ENCODE results near the gene AGAP1.

AGAP1 gene

DNA sequence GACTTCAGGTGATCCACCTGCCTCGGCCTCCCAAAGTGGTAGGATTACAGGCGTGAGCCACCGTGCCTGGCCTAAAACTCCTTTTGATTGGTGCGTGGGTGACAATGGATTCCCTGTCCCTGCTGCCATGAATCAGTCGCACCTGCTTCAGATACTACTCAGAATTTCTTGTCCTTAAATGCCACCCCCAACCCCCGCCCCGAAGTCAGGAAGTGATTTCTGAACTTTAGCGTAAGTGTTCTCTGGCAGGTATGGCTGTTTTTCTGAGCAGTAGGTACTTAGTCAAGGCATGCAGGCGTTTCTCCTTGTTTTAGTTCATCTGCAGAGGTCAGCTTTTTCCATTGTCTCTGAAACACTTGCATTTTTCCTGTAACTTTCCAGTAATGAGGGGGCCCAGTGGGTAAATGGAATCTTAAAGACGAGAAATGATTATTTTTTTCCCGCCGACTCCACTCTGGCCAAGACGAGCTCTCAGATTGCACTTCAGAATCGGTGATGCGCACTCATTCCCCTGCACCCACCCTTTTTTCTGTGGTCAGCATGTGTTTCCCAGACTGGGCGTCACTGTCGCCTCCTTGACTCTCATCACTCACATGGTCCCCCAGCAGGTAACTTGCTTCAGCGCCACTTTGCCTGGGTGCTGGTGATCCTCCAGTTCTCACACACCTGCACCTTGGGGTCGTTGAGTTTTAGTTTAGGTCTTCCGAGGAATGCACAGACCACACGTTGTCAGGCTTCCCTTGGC lies 494.6 kb downstream of the AGAP1 start:
- DNase-seq, result no peak

DNA sequence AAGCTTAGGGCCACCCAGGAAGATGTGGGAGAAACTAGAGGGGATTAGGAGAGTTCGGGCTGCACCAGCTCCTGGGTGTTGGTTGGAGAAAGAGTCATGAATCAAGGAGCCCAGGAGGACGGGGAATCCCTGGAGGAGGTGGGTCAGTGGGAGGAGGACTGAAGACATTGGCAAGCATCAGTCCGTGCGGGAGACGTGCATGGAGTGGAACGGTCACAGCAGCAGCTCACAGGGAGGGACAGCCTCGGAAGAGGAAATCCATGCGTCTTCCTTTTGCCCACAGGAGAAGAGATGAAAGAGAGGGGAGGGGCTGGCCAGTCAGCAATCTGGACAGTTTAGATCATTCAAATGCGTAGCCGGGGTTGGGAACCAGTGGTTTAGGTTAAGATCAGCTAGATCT lies 495.7 kb downstream of the AGAP1 start:
- no peak for DNase-seq

DNA sequence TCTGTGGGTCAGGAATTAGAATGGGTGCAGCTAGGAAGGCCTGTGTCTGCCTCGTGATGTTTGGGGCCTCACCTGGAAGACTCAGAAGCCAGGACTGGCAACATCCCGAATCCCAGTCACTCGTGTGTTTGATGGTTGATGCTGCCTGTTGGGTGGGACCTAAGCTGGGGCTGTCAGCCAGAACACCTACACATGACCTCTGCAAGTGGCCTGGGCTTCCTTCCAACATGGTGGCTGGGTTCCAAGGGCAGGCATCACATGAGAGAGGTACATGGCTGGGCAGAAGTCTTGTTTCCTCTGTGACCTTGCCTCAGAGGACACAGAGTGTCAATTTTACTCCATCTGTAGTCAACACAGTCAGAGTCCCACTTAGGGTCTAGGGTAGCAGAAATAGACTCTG lies 496.5 kb downstream of the AGAP1 start:
- no peak for DNase-seq

DNA sequence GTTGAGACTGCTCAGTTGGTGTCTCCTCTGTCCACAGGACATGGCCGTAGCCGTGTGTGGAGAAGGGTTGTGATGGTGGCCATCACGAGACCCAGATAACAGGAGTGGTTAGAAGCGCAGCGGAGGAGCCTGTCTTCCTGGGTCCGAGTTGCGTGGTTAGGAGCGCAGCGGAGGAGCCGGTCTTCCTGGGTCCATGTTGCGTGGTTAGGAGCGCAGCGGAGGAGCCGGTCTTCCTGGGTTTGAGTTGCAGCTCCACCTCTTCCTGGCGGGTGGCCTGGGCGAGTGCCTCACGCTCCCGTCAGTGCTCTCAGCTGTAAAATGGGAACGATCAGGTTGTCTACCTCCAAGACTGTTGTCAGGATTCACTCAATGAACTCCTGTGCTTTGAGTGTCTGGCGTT lies 498.2 kb downstream of the AGAP1 start:
- DNase-seq, result no peak

DNA sequence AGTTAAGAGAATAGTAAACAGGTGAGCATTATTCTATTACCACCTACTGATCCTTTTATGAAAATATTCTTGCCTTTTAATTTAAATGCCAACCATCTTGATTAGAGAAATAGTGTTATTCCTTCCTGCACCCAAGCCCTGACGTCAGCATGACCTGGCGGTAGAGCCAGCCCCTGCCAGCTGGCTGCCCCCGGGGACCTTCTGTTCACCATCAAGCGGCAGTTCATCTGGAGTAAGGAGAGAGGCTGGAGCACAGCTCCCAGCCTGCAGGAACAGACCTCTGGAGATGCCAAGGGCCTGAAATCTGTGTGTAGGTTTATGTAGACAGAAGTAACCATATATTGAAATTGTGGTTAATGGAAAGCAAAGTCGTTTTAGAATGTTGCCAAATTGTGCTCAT lies 502.6 kb downstream of the AGAP1 start:
- no peak for DNase-seq

DNA sequence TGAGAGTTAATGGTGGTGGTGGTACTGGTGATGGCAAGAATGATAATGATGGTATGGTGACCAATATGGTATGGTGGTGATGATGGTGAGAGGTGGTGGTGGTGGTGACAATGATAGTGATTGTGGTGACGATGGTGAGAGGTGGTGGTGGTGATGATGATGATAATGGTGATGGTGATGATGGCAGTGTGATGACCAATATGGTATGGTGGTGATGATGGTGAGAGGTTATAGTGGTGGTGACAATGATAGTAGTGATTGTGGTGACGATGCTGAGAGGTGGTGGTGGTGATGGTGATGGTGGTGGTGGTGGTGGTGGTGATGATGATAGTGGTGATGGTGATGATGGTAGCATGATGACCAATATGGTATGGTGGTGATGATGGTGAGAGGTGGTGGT lies 505.2 kb downstream of the AGAP1 start:
- no peak for DNase-seq

DNA sequence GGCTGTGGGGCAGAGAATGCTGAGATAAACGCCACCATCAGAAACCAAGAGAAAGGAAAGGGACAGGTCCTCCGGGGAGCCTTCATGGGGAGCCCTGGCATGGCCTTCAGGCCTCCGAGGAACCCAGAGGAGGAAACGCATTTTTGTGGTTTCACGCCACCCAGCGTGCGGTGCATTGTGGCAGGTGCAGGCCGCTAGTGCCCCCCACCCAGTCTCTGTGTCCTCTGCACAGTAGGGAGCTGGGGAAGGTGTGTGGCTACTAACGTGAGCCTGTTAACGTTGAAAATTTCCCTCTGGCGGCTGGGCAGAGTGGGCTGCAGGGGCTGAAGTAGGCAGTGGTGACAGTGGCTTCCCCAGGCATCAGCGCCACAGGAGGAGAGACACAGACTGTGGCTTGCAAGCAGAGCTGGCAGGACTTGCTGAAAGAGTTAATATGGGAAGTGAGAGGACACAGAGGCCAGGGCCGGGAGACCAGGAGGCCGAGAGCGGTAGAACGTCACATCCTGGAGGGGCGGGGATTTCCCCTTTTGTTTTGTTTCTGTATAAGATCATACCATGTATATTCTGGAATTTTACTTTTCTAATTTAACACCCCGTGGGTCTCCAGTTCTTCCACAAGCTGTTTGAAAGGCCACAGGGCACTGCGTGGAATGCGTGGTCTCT lies 507.5 kb downstream of the AGAP1 start:
- DNase-seq, result no peak

DNA sequence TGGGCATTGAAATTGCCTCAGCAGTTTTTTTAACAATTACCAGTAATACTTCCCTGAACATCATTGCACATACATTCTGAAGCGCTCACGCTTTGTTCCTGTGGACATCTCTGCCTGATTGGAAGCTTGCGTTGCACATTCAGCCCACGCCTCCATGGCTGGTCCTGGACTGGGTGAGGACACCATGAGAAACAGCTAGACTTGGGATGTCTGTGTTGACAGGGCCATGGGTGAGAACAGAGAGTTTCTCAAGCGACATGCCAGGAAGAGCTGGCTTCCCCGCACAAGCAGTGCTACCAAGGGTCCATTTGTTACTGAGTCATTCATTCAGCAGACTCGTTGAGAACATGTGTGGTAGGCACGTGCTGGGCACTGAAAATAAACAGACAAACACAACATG lies 508.0 kb downstream of the AGAP1 start:
- DNase-seq, result no peak

DNA sequence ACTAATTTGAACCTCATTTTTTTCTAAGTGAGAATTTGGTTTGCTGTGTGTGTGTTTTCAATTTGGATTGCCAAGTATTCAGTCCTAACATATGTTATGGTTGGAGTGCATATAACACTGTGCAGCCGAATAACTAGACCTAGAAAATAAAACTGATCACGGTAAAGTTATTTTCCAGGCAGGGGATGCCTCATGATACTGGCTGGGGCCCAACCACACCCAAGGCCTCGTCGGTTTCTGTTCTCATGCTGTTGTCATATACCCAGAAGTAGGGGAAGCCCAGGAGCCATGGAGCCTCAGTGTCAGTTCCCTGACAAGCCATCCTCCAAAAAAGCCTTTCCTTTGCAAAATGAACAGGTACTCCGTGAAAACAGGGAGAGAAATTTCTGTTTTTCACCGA lies 514.2 kb downstream of the AGAP1 start:
- no peak for DNase-seq

DNA sequence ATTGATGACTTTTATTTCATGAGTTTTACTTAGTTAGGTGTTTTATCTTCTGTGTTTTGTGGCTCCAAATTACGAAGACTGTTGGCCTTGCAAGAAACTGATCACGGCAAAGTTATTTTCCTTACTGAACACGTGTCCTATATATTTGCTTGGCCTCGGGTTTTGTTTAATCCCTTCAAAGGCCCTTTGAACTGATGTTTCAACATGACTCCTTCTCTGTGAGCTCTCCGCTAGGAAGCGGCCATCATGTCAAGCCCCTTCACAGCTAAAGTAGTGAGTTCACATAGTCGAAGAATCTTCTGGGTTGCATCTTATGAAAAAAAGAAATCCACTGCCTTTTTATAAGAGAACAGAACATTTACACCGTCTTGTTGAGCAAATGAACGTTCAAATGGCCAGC lies 515.0 kb downstream of the AGAP1 start:
- no peak for DNase-seq

DNA sequence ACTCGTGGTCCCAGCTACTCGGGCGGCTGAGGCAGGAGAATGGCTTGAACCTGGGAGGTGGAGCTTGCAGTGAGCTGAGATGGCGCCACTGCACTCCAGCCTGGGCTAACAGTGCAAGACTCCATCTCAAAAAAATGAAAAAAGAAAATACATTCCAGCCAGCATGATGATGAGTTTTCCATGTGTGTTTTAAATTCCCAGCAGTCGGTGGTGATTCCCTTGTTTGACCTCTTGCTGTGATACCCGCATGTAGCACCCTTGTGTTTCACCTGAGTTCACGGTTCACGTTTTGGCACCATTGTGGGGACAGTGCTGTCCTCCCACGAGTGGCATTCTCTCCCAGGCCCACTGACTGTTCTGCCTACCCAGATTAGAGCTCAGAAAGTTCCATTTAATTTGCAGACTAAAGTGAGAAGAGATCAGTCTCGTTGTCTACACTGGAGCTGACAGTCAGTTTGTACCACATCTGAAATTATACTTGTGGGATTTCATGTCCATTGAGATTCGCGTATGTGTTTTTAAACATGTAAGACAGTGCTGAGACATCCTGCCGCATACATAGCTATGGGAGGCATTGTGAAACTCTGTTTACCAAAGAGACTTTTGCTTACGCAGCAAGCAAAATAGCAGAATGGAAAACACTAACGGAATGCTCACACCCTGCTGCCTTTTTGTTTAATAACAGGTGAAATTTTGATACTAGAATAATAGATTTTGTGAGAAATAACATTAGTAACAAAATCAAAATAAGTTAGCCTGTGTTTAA lies 517.3 kb downstream of the AGAP1 start:
- no peak for DNase-seq

DNA sequence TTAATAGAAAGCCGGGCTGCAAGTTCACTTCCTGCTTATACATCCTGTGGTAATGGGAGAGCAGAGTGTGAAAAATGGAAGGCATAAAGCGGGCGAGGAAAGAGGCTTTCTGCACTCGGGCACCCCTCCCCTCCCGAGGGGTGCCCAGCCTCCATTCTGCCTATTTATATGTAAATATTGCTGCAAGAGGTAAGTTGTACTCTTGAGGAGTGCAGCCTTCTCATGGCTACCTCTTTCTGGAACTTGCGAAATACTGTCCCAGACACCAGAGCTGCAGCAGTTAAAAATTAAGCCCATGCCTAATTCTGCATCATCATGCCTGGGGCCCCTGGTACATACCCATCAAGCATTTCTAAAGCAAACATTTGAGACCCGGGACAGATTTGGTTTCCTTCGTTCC lies 518.3 kb downstream of the AGAP1 start:
- DNase-seq, result no peak

DNA sequence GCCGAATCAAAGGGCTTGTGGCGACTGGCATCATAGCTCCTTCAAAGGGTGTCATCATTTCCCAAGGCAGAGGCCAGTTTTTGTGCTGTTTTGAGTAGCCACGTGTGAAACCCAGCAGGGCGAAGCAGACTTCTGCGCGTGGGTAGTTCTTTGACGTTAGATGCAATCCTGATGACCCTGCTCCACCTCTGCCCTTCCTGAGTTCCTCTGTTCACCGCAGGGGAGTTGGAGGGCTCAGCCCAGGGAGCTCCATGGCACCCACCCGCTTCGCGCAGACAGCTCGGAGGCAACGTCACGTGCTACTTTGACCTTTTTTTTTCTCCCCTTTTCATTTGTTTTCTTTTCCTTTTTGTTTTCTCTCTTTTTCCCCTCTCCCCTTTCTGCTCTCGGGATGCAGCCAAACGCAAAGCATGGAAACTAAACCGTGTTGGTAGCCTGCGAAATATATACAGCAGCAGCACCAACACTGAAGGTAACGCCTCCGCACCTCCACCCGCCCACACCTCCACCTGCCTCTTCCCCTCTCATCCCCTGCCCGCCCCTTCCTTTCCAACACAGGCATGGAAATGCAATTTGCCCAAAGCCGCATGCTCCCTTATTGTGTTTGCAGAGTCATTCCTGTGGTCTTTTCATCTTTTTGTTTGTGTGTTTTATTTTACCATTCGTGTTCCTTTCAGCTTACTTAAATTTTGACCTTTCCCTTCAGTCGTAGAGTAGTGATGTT lies 520.7 kb downstream of the AGAP1 start:
- DNase-seq, result no peak

DNA sequence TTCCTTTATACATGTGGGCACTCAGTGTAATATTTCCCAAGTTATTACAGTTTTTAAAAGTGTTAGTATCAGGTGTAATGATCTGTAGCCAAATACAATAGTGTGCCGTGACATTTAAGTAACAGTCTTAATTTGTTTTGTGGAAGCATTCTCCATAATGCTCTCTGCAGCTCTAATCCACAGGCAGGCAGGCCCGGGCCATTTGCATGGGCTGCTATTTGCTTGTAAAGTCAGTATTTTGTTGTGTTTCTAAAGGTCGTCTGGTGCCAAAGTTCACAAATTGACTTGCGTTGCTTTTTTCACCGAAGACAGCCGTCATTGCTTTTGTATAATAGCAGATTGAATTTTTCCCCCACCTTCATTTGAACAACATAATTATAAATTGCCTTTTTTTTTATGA lies 521.3 kb downstream of the AGAP1 start:
- DNase-seq, result no peak

DNA sequence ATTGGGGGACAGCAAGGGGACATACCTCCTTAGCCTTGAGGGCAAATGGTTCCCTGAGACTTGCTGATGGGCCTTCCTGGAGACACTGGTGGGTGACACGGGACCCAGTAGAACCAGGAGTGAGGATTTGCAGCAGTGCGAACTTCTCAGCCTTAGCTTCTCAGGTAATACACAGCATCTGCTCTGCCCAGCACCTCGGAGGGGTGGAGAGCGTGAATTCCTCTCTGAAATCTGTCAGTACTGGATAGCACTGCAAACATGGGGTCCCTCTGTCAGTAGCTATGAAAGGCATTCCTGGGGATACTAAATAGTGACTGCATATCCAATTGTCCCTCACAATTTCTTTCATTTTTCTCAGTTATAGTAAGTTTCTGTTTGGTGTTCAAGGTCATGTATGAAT lies 522.7 kb downstream of the AGAP1 start:
- DNase-seq, result no peak

DNA sequence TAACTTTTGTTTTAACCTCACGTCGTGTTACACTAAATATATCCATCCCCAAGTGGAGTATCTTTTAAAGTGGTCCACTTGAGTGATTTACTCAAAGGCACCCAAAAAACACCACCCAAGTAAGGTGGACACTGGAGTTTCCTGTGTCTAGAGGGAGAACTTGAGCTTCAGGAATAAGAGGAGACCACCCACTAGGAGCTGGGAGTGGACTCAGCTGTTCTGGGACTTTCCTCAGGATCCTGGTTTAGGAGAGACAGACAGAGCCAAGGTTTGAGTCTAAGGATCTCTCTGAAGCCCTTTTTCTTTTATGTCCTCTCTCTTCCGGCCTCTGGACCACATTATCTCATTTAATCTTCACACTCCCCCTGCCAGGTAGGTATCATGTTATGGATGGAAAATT lies 523.6 kb downstream of the AGAP1 start:
- no peak for DNase-seq

DNA sequence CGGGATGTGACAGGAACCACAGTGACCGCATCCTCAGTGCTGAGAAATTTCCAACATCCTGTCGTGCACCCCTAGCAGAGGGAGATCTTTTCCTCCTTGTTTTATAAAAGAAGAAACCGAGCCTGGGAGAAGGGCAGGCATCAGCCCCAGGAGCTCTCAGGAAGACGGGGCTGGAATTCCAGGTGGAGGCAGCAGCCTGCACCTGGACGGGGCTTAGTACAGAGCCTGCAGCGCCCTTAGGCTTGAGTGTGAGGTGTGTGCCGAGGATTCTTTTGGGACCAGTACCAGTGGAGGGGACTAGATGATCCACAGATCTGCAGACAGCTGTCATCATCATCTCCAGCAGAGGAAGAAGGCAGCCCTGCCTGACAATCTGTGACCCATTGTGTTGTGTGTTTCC lies 525.6 kb downstream of the AGAP1 start:
- no peak for DNase-seq

DNA sequence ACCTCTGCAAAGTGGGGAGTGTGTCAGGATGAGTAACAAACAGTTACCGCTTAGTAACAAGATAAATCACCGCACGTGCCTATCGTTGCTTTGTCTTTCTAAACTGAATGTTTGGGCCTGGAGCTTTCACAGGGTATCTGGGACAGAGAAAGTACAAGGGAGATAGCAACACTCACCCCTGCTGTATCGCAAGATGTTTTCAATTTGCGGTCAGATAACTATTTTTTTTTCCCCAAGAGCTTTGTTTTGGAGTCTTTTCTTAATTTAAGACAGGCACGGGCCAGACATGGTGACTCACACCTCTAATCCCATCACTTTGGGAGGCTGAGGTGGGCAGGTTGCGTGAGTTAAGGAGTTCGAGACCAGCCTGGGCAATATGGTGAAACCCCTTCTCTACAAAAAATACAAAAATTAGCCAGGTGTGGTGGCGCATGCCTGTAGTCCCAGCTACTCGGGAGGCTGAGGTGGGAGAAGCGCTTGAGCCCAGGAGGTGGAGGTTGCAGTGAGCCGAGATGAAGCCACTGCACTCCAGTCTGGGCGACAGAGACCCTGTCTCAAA lies 527.7 kb downstream of the AGAP1 start:
- DNase-seq, result no peak

DNA sequence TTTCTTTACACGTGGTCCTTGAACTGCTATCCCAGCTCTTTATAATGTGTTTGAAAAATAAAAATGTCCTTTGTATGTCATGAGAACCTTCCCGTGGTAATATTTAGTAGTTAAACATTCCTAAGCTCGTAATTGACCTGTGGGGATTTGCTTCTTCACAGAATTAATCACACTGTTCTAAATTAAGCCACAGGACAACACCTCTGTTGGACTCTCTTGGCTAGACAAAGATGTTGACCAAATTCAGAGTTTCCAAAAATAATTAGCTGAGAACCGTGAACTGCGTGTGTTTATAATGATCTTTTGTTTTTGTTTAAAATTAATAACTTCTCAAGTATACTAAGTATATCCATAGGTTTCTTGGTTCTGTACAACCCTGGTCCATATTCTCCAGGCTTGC lies 528.3 kb downstream of the AGAP1 start:
- no peak for DNase-seq

DNA sequence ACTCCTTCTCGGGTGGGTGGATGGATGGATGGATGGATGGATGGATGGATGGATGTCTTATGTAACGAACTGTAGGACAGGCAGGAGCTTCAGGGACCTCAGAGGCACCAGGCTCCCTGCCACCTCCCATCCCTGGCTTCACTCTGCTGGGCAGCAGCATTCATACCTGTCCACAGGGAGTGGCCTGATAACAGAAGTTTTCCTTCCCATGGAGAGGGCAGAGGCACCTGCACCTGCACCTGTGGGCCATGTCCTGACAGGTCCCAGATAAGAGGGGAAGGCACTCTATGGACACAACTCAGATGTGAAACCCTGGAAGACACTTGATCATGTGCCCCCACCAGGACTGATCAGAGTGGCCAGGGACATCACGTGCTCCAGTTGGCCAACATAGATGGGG lies 532.0 kb downstream of the AGAP1 start:
- DNase-seq, result no peak

DNA sequence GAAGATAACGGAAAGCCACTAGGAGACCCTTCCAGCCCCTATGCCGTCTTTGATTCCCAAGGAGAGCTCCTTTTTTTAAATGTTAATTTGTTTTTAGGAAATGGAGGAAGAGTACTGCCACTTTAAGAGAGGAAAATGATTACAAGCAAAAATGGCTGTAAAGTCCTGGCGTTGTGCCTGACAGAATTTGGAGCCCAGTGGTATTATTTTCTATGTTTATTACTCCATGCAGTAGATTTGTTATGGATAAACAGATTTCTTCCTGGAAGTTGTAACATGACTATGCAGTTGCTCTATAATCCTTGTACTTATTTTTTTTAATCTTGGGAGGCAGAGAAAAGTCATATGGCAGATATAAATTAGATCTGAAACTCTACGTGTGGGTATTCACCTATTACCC lies 533.0 kb downstream of the AGAP1 start:
- no peak for DNase-seq

DNA sequence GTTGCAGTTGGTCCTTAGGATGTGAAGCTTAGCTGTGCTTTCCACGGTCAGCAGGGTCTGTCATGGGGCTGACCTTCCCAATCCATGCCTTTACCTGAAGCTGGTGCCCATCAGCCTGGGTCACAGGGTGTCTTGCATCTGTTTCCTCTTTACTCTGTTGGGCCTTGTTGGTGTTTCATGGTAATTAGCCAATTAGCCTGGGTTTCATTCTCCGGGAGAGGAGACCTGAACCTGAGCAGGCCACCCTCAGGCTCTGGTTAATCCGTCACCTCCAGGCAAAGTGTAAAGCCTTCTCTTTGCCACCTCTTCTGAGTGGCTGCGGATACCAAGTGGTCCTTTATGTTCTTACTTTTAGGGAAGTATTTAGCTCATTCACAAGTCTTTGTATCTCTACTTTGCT lies 534.2 kb downstream of the AGAP1 start:
- DNase-seq, result no peak

DNA sequence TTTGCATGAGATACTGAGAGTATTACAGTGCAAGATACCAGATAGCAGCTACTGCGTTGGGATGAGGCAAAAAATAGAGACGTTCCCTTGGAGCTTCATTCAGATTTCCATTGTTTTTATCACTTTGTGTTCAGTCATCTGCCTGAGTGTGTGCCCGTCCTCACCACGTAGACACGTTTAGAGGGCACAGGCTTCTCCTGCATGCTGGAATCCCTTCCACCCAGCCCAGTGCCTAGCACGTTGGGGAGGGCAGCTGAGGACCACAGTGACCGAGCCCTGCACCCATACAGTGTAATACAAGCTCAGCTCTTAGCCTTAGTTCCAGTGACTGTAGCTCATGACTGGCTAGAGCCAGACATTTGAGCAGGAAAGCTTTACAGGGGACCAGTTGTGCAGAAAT lies 539.6 kb downstream of the AGAP1 start:
- DNase-seq, result no peak

Data from stimulated activated CD4-positive, alpha-beta T cell treated with anti-CD3 and anti-CD28 coated beads, Interleukin-12 subunit alpha, Interleukin-12 subunit beta, amount 100 ng/mL, for 4 hours (primary cell).